ENCODE data around the gene PLA2G2D.

GRCh38 chr1:20151906-20152598 is 32.7 kb upstream of the PLA2G2D start:
- no peak for TF ChIP-seq GABPA (IDR thresholded peaks at IDR 0.05; ENCODE audit: low read depth)
- TF ChIP-seq CTCF (IDR thresholded peaks at IDR 0.05; ENCODE audit: insufficient read depth, low read length) = peak; percentile 70

Measured in HL-60 (cell line).